HG02759 (cell line): ENCODE results near the gene FAM168A.
"Not testable (repeated sequence)": the region's sequence is repeated elsewhere in the genome, so short reads cannot be mapped to it uniquely, and the experiment has no call there.

Experiments used
- ATAC-seq: cut with Tn5 transposase; IDR thresholded peaks from one replicate; pipeline ENCODE4 v1.9.1; 2021; ENCODE audit warnings: mild to moderate bottlenecking, moderate library complexity; ENCODE audit not compliant: unreplicated experiment

Gene FAM168A

GRCh38 chr11:73596547-73596946, 1.4 kb downstream of the FAM168A start:
- no peak for ATAC-seq

DNA sequence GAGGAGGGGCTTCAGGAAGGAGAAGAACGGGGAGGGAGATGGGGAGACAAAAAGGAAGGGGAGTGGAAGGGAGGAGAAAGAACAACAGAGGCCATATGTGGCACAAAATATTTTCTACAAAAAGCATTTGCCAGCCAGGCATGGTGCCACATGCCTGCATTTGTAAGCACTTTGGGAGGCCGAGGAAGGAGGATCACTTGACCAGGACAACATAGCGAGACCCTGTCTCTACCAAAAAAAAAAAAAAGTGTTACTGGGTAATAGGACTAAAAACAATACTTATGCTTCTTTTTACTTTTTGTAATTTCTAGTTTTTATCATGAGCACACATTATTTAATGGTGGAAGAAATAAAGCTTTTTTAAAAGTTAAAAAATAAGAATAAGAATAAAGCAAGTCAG, 5.3 kb downstream of the FAM168A start:
- ATAC-seq: no peak

- no peak for ATAC-seq
Observed at GRCh38 chr11:73591743-73592142, 6.2 kb downstream of the FAM168A start.

DNA sequence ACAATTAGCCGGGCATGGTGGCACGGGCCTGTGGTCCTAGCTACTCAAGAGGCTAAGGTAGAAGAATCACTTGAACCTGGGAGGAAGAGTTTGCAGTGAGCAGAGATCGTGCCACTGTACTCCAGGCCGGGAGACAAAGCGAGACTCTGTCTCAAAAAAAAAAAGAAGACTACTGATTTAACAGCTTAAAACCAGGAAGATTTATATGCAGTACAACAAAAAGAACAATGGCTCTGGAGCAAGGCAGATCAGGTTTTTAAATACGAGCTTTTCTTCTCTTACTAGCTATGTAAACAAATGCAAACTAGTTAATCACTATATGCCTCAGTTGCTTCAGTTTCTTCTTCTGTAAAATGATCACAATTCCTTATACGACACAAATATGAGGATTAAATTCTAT, 6.9 kb downstream of the FAM168A start:
- ATAC-seq: no peak

DNA sequence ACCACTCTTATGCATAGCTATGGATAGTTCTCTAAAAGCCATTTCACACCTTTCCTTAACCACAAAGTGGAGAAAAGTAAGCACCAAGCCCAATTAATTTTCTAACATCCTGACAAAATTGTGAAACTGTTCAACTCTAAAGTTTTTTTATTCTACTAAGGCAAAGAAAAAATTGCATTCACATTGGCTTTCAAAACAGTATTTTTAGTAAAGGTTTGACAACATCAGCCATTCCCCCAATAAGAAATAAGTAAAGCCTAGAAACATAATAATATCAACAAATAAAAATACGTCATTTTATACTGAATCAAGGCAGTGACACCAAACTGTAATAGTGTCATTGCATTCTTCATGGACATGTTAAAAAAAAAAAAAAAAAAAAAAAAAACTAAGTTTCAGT, 11.1 kb downstream of the FAM168A start:
- no peak for ATAC-seq

DNA sequence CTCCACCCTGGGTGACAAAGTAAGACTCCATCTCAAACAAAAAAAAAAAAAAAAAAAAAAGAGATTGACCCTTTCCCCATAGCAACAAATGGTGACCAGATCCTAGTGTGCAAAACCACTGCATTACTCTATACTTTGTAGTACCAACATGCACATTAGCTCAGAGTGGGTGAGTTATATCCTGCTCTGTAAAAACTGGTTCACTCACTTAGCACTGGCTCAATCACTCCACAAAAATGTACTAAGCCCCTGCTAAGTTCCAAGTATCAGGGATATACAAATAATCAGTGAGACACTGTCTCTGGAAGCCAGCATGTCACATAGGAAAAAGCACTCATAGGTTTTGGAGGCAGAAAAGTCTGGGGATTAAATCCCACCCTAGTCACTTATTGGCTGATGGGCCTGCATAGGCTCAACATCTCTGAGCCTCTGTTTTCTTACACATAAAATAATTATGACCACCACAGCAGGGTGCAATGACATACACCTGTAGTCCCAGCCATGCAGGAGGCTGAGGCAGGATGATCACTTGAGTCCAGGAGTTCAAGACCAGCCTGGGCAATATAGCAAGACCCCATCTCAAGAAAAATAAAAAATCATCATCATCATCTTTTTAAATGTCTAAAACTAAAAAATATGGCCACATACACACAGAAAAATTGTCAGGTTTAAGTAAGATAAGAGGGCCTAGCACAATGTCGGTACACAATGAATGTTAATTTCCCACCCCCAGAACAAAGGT, 11.9 kb downstream of the FAM168A start:
- no peak for ATAC-seq

DNA sequence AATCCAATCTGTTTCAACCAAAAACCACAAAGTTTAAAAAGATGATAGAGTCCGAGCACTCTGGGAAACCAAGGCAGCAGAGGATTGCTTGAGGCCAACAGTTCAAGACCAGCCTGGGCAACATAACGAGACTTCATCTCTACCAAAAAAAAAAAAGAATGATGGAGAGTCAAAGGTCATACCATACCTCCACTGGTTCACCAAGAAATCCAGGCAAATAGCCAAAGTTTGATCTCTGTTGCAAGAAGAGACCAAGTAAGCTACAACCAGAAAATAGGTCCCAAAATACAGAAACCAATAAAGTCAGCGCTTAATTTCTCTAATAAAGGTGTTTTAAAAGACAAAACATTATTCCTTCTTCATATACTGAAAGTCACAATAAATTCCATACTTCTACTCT, 13.1 kb downstream of the FAM168A start:
- no peak for ATAC-seq

GRCh38 chr11:73582653-73583052, 15.3 kb downstream of the FAM168A start:
- no peak for ATAC-seq

GRCh38 chr11:73580749-73581148, 17.2 kb downstream of the FAM168A start:
- not testable (repeated sequence) for ATAC-seq

DNA sequence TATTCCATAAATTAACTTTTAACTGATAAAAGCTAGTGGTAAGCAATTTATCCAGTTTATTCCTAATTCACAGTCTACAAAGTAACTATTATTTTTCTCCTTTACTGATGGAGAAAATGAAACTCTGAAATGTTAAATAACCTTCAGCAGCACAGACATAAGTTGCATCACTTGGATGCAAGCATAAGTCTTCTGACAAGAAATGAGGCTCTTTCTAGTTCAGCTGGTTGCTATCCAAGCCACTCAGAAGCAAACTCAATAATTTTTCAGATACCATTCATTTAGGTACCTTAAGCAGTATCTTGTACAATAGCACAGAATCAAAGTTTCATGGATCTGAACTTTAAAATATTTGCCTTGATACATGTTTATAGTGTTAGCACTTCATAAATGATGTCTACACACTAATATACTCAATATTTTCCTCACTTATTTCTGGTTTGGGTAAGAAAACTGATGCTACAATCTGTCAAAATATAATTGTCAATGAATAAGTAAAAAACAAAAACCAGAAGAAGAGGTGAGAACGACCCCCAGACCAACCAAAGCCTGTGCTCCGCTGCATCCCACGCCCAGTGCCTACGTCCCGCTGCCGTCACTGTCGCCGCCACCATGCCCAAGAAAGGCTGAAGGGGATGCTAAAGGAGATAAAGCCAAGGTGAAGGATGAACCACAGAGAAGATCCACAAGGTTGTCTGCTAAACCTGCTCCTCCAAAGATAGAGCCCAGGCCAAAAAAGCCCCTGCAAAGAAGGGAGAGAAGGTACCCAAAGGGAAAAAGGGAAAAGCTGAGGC, 18.1 kb downstream of the FAM168A start:
- ATAC-seq: no peak

DNA sequence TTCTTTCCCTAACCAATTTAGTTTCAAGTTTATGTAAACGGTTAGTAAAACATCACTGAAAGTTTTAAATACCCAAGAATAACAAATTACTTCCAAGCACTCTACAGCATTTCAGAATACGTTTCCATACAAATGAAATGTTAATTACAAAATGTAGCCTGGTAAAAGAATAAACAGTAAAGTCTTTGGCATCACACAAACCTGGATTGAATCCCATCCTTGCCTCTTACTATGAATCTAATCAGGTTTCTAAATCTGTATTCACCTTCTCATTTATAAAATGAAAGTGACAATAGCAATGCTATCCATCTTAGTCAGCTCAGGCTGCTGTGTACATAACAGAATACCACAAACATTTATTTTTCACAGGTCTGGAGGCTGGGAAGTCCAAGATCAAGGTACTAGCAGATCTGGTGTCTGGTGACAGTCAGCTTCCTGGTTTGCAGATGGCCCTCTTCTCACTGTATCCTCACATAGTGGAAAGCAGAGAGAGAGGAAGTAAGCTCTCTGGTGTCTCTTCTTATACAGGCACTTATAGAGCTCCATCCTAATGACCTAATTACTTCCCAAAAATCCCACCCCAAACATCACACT, 19.2 kb downstream of the FAM168A start:
- no peak for ATAC-seq

GRCh38 chr11:73577496-73577917, 20.4 kb downstream of the FAM168A start:
- no peak for ATAC-seq

- ATAC-seq: no peak
Observed at GRCh38 chr11:73576185-73576614, 21.7 kb downstream of the FAM168A start.

- not testable (repeated sequence) for ATAC-seq
Observed at GRCh38 chr11:73571982-73572381, 25.9 kb downstream of the FAM168A start.

DNA sequence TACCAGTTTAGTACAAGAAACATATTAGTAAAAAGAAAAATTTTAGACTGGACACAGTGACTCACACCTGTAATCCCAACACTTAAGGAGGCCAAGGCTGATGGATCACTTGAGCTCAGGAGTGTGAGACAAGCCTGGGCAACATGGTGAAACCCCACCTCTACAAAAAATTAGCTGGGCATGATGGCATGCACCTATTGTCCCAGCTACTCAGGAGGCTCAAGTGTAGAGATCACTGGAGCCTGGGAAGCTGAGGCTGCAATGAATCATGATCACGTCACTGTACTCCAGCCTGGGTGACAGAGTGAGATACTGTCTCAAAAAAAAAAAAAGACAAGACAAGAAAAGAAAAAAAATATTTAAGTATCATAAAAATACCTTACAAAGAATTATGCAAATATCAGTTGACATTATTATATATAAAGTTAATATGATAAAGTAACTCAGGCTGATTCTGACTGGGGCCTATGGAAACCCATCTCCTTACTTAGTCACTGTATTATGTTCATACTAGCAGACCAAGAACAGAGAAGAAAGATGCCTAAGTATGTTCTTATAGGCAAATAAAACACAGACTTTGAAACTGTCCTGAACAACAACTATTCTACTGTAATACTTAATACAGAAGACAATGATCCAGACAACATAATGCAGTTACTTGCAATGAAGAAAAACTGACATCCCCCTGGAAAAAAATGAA, 27.3 kb downstream of the FAM168A start:
- no peak for ATAC-seq

DNA sequence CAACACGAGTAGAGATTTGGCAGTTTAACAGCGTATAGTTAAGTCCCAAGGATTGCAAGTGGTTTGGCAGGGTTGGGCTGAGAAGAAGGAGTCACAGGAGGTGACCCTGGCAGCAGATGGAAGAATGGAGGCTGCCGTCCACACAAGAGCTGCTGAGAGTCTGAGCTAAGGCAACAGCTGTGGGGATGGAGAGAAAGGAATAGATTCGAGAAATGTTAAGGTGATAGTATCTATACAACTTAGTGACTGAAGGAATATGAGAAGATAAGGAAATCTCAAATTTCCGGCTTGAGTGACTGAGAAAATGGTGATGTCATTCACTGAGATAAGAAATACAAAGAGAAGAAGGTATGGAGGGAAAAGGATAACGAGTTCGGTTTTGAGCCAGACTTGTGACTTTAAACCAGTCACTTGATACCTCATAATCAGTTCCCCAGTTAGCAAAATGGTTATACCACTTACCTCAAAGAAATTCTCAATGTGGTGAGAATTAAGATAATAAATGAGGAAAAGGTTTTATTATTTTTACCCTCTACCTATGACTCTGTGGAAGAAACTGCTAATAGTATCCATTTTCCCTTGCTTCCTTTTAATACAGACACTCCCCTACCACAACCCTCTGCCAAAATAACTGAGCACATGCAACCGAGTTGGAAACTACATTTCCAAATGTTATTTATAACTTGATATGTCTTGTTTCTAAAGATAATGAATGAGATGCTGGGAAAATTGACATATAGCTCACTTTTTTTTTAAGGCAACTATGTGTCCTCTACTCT, 30.7 kb downstream of the FAM168A start:
- no peak for ATAC-seq

GRCh38 chr11:73566422-73566821, 31.5 kb downstream of the FAM168A start:
- ATAC-seq: no peak

DNA sequence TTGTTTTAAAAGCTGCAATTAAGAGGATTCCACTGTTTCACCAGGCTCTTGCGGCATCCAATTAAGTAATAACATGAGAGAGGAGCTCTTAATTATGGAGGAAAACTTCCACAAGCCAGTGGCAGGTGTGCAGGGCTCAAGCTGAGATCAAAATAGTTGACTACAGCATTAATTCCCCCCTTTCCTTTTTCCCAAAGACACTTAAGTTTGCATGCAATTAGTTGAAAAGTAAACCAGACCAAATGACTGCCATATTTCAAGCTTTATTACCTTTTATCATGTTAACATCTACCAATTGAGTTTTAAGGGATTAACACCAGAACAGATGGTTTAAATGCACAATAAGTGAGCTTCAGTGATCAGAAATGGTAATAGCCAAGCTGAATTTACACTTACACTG, 32.1 kb downstream of the FAM168A start:
- no peak for ATAC-seq

- no peak for ATAC-seq
Observed at GRCh38 chr11:73564903-73565302, 33.0 kb downstream of the FAM168A start.

- no peak for ATAC-seq
Observed at GRCh38 chr11:73563539-73564200, 34.2 kb downstream of the FAM168A start.
